Epithelial cell of proximal tubule (primary cell): ENCODE results near the gene OR2V1. TPM values are rescaled to one million over a fixed set of nuclear protein-coding genes. Genes with fewer than 3 reads are reported as not detected.
"Not testable (repeated sequence)": the region's sequence is repeated elsewhere in the genome, so short reads cannot be mapped to it uniquely, and the experiment has no call there.

Experiments used
- DNase-seq: peaks from one replicate; pipeline ENCODE4 v3.0.0-alpha.2; 2011; ENCODE audit warnings: low read depth
- H3K4me3 ChIP-seq: 2 replicates; pipeline ENCODE4 v1.5.1; 2011; ENCODE audit warnings: low read depth, mild to moderate bottlenecking, low read length
- total RNA-seq: library from RNA; depleted of rRNA; stranded (reverse); fragments of >200 nt; gene quantifications from 2 replicates; pipeline ENCODE4 v1.2.3, GENCODE V29; 2015
- TF ChIP-seq, protein P1 (sequence below): conservative IDR thresholded peaks from 2 replicates; pipeline ENCODE4 v1.5.1; 2012; ENCODE audit warnings: low read depth, mild to moderate bottlenecking, low read length

Gene OR2V1
- total RNA-seq, 1 donor from 2014 or later = not detected

DNA sequence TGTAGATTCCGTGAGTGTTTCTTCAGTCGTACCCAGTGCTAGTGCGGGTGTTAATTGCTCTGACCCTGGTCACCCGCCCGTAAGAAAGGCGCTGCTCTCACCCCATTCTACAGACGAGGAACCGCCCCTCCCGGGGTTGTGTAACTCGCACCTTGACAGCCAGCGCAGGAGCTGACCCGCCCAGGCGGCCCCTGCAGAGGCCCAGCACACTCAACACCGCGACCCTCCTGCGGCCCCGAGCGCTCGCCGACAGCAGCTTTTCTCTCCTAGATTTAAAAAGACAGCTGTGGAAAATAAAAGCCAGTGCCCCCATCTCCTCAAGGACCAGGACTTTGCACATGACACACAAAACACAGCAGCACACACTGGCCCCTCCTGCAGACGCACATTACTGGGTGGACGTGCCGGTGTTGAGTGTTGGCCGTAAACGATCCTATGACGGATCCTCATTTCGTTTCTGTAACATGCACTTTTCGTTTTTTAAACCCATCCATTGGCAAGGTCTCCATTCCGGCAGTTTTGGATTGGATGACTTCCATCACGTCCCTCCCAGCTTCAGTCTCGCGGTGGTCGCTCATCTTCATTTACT is 39.4 kb upstream of the OR2V1 start:
- TF ChIP-seq, protein P1, sequence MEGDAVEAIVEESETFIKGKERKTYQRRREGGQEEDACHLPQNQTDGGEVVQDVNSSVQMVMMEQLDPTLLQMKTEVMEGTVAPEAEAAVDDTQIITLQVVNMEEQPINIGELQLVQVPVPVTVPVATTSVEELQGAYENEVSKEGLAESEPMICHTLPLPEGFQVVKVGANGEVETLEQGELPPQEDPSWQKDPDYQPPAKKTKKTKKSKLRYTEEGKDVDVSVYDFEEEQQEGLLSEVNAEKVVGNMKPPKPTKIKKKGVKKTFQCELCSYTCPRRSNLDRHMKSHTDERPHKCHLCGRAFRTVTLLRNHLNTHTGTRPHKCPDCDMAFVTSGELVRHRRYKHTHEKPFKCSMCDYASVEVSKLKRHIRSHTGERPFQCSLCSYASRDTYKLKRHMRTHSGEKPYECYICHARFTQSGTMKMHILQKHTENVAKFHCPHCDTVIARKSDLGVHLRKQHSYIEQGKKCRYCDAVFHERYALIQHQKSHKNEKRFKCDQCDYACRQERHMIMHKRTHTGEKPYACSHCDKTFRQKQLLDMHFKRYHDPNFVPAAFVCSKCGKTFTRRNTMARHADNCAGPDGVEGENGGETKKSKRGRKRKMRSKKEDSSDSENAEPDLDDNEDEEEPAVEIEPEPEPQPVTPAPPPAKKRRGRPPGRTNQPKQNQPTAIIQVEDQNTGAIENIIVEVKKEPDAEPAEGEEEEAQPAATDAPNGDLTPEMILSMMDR = no peak
- peak overlapping the region; percentile 40 for H3K4me3 ChIP-seq
- DNase-seq = no peak

DNA sequence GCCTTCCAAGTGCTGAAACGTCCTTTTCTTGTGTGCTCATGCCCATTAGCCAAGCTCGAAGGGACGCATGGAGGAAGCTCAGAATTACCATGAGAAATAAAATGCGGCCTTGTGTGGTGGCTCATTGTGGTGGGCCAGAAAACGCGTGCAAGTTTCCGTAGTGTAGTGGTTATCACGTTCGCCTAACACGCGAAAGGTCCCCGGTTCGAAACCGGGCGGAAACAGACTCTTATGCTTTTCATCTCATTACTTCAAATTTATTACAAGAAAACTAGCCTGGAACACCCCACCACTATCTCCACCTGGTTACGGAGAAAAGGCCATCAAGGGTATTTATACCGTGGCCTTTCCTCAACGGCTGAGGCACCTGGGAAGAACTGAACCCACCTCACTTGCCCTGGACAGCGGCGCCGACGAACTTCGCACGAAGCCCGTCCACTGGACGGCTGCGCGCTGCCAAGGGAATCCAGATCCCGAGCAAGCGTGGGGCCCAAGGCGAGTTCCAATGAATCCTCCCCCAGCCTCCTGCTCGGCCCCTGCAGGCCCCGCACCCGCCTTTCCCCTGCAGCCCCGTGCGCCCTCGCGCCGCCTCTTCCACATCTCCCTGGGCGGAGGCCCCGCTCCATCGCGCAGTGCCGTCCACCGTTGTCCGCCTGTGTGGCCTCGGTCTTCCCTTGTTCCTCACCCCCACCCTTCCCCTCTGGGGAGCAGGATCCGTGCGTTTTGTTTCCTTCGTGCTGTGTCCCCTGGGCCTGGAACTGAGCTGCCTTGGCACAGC is 38.7 kb upstream of the OR2V1 start:
- peak overlapping the region; percentile 40 for H3K4me3 ChIP-seq
- DNase-seq = not testable (repeated sequence)

DNA sequence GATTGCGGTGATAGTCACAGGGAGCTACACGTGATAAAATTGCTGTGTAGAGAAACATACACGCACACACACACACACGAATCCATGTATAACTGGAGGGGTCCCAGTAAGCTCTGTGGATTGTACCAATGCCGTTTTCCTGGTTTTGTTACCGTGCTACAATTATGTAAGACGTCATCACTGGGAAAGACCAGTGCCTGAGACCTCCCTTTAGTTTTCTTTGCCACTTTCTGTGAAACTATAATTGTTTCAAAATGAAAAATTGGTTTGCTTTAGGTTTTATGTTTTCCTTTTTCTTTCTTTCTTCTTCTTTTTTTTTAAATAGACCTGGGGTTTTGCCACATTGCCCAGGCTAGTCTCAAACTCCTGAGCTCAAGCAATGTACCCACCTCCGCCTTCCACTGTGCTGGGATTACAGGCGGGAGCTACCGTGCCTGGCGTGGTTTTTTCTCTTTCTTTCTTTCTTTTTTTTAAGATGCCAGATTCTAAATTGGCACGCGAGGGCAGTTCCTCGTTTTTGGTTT is 37.7 kb upstream of the OR2V1 start:
- no peak for DNase-seq
- H3K4me3 ChIP-seq = no peak overlapping the region
- TF ChIP-seq, protein P1 = no peak

DNA sequence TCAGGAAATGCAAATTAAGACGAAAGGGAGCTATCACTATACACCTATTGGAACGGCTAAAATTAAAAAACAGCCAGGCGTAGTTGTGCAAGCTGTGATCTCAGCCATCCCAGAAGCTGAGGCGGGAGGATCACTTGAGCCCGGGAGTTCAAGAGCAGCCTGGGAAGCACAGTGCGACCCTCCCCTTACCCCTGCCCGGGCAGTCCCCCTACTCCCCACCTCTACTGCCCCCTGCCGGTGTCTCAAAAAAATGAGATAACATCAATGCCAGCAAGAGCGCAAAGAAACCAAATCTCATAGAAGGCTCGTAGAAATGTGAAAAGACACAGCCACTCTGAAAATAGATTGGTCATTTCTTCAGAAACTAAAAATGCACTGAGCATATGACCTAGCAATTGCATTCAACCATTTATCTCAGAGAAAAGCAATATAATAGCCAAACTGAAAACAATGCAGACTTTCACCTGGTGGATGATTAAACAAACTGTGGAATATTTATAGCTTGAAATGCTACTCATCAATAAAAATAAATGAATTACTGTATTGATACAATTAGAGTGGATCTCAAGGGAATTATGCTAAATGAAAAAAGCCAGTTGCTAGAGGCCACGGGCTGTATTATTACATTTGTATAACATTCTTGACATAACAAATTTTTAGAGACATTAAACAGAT is 37.0 kb upstream of the OR2V1 start:
- H3K4me3 ChIP-seq = no peak overlapping the region
- DNase-seq = no peak

DNA sequence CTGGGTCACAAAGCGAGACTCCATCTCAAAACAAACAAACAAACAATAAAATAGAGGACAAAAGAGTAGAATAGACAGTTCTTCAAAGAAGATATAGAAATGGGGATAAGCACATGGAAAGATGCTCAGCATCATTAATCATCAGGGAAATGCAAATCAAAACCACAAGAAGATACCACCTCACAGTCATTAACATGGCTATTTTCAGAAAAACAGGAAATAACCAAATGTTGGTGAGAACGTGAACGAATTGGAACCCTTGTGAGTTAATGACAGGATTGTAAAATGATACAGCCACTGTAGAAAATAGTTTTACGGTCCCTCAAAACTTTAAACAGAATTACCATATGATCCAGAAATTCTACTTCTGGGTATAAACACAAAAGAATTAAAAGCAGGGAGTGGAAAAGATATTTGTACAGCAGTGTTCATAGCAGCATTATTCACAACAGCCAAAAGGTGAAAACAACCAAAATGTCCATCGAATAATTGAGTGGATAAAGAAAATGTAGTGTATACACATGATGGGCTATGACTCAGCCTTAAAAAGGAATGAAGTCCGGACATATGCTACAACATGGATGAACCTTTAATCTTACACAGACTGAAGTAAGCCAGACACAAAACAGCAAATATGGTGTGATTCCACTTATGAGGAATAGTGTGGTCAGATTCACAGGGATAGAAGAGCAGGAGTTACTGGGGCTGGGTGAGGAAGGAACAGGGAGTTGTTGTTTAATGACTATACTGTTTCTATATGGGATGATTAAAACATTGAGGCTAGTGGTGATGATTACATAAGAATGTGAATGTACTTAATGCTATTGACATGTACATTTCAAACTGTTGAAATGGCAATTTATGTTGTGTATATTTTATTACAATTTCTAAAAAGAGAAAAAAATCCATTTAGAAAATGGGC is 36.1 kb upstream of the OR2V1 start:
- TF ChIP-seq, protein P1 = no peak
- no peak for DNase-seq
- no peak overlapping the region for H3K4me3 ChIP-seq

More for the DNA sequence above, 37.0 kb upstream of the OR2V1 start:
- TF ChIP-seq, protein P1 = peak; percentile 68

DNA sequence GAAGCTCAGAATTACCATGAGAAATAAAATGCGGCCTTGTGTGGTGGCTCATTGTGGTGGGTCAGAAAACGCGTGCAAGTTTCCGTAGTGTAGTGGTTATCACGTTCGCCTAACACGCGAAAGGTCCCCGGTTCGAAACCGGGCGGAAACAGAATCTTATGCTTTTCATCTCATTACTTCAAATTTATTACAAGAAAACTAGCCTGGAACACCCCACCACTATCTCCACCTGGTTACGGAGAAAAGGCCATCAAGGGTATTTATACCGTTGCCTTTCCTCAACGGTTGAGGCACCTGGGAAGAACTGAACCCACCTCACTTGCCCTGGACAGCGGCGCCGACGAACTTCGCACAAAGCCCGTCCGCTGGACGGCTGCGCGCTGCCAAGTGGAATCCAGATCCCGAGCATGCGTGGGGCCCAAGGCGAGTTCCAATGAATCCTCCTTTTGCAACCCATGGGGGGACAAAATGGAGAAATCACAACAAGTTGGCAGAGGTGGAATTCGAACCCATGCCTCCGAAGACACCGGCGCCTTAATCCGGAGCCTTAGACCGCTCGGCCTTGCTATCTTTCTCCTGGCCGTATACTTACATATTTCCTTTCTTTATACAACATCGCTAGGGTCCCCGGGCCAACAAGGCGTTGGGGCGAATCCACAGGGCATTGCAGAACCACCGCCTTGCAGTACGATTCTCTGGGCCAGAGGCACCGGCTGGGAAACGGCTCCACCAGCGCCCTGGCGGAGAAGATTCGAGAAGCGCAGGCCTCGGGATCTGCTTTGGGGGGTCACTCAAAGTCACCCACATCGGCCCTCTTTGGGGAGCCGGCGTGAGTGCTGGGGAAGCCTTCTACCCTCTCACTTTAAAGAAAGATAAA is 33.3 kb upstream of the OR2V1 start:
- TF ChIP-seq, protein P1 = no peak
- H3K4me3 ChIP-seq = no peak overlapping the region
- no peak for DNase-seq
